Smooth muscle cell (in vitro differentiated cells): ENCODE results near the gene ARTN. TPM values are rescaled to one million over a fixed set of nuclear protein-coding genes. Genes with fewer than 3 reads are reported as not detected.

Experiments
- DNase-seq: peaks from one replicate; lab custom pipeline; 2025; ENCODE audit not compliant: unreplicated experiment; lab: John Stamatoyannopoulos, UW
- H2AFZ ChIP-seq: fragments of 200-600 bp; sonication (generic); 2 replicates; pipeline ENCODE4 v1.6.0; 2016; ENCODE audit warnings: antibody characterized with exemption, low read depth, mild to moderate bottlenecking
- H3F3A ChIP-seq: fragments of 200-600 bp; sonication (generic); 2 replicates; pipeline ENCODE4 v1.6.0; 2017; ENCODE audit warnings: antibody characterized with exemption, low read depth
- H3K27ac ChIP-seq: fragments of 200-600 bp; sonication (generic); 2 replicates; pipeline ENCODE4 v1.5.1; 2016; ENCODE audit warnings: low read depth, mild to moderate bottlenecking
- H3K27me3 ChIP-seq: fragments of 200-600 bp; sonication (generic); 2 replicates; pipeline ENCODE4 v1.6.1; 2016; ENCODE audit warnings: low read depth, mild to moderate bottlenecking
- H3K36me3 ChIP-seq: fragments of 200-600 bp; sonication (generic); 2 replicates; pipeline ENCODE4 v1.5.1; 2016; ENCODE audit warnings: low read depth
- H3K4me1 ChIP-seq: fragments of 200-600 bp; sonication (generic); 2 replicates; pipeline ENCODE4 v1.5.1; 2016; ENCODE audit warnings: low read depth
- H3K4me2 ChIP-seq: fragments of 200-600 bp; sonication (generic); 2 replicates; pipeline ENCODE4 v1.6.0; 2016; ENCODE audit warnings: mild to moderate bottlenecking
- H3K4me3 ChIP-seq: fragments of 200-600 bp; sonication (generic); 2 replicates; pipeline ENCODE4 v1.5.1; 2016; ENCODE audit warnings: mild to moderate bottlenecking
- H3K79me2 ChIP-seq: fragments of 200-600 bp; sonication (generic); 2 replicates; pipeline ENCODE4 v1.6.0; 2016; ENCODE audit warnings: low read depth, mild to moderate bottlenecking
- H3K9ac ChIP-seq: fragments of 200-600 bp; sonication (generic); 2 replicates; pipeline ENCODE4 v1.6.0; 2016; ENCODE audit warnings: low read depth
- H3K9me3 ChIP-seq: fragments of 200-600 bp; sonication (generic); replicated peaks from 2 replicates; pipeline ENCODE4 v1.5.1; 2016; ENCODE audit warnings: low read depth
- H4K20me1 ChIP-seq: fragments of 200-600 bp; sonication (generic); 2 replicates; pipeline ENCODE4 v1.6.0; 2016; ENCODE audit warnings: low read depth
- WGBS: methylation state at CpG from one replicate; pipeline ENCODE4 v1.1.7; 2016; ENCODE audit warnings: low lambda C conversion rate; 5-methylcytosine and 5-hydroxymethylcytosine counted together
- polyA plus RNA-seq: library from polyadenylated mRNA; unstranded; fragments of >200 nt; fragmentation: Nextera tagmentation; extraction: Ambion mirVana; gene quantifications from 2 replicates; pipeline ENCODE4 v1.2.1, GENCODE V29; 2016
- total RNA-seq: library from RNA; depleted of rRNA; stranded (reverse); fragments of >200 nt; gene quantifications from 2 replicates; pipeline ENCODE4 v1.2.3, GENCODE V29; 2014
- TF ChIP-seq, protein P1 (sequence below): fragments of 200-600 bp; sonication (generic); IDR thresholded peaks from 2 replicates; pipeline ENCODE4 v1.5.1; 2017; ENCODE audit warnings: borderline replicate concordance, mild to moderate bottlenecking, antibody characterized with exemption; ENCODE audit not compliant: insufficient read depth, poor library complexity, severe bottlenecking

The ARTN gene
- total and polyA plus RNA-seq, 2 experiments from 2014 or later, result 0.27 to 0.36 TPM

DNA sequence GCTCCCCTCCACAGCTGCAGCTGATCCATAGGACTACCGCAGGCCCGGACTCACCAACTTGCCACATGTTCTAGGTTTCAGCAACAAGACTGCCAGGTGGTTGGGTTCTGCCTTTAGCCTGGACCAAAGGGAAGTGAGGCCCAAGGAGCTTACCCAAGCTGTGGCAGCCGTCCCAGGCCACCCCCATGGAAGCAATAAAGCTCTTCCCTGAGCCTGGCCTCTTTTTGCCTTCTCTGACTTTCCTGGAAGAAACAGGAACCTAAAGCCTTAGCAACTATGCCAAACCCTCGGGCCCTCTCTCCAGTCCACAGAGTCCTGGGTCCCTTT lies 2.7 kb upstream of the ARTN start:
- H2AFZ ChIP-seq, result no peak overlapping the region
- H4K20me1 ChIP-seq, result no peaks in the 10 kb centered on the region
- no peak overlapping the region for H3K27ac ChIP-seq
- no peaks in the 10 kb centered on the region for H3F3A ChIP-seq
- no peaks in the 10 kb centered on the region for H3K4me1 ChIP-seq
- no peak overlapping the region for H3K9ac ChIP-seq
- TF ChIP-seq, protein P1, sequence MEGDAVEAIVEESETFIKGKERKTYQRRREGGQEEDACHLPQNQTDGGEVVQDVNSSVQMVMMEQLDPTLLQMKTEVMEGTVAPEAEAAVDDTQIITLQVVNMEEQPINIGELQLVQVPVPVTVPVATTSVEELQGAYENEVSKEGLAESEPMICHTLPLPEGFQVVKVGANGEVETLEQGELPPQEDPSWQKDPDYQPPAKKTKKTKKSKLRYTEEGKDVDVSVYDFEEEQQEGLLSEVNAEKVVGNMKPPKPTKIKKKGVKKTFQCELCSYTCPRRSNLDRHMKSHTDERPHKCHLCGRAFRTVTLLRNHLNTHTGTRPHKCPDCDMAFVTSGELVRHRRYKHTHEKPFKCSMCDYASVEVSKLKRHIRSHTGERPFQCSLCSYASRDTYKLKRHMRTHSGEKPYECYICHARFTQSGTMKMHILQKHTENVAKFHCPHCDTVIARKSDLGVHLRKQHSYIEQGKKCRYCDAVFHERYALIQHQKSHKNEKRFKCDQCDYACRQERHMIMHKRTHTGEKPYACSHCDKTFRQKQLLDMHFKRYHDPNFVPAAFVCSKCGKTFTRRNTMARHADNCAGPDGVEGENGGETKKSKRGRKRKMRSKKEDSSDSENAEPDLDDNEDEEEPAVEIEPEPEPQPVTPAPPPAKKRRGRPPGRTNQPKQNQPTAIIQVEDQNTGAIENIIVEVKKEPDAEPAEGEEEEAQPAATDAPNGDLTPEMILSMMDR, result no peak
- H3K36me3 ChIP-seq, result no peaks in the 10 kb centered on the region
- no peaks in the 10 kb centered on the region for H3K79me2 ChIP-seq
- DNase-seq, result no peak
- H3K27me3 ChIP-seq, result peaks cover 4% of the 10 kb centered on the region
- WGBS, result 77% methylated on average over 4 of the region's 4 CpGs
- no peaks in the 10 kb centered on the region for H3K9me3 ChIP-seq
- H3K4me2 ChIP-seq, result no peak overlapping the region
- H3K4me3 ChIP-seq, result no peak overlapping the region

DNA sequence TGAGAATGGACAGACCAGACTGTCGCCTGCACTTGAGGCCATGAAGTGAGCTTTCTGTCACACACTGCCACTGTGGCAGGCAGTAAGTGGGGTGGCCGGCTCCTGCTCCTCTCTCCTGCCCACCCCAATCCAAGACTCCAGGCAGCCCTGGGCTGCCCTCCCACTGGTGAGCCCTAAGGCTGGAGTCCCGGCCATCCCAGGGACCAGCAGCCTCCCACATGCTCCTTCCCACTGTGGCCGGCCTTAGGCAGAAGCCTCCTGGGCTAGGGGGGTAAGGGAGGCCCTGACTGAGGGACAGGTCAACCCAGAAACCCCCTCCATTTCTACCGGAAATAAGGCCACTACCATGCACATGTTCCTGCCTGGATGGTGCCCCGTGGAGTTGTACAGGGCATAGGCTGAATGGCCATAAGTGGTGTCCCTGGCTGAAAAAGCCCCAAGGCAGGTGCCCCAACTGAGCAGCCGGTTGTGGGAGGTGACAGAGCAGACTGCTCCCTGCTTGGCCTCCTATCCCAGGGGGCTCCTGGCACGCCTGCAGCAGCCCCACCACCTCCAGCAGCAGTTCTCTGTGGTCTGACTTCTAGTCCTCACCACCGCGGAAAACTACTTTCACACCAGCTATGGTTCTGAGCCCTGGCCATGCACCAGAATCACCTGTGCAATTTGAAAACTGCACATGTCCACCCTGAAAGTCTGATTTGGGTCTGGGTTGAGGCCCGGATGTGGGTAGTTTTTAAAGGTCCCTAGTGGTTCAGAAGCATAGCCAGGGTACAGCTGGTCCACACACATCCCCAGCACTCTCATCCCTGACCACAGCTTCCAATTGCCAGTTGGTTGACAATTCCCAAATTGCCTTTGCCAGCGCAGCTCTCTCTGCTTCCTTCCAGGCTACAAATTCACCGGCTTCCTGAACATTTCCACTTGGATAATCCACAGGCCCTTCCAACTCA lies 1.6 kb upstream of the ARTN start:
- no peaks in the 10 kb centered on the region for H3K4me1 ChIP-seq
- H2AFZ ChIP-seq, result no peak overlapping the region
- H3K9ac ChIP-seq, result no peak overlapping the region
- no peaks in the 10 kb centered on the region for H3K9me3 ChIP-seq
- 93% methylated on average over 13 of the region's 13 CpGs for WGBS
- H3K36me3 ChIP-seq, result no peaks in the 10 kb centered on the region
- DNase-seq, result no peak
- no peak overlapping the region for H3K27ac ChIP-seq
- peaks cover 12% of the 10 kb centered on the region for H3K27me3 ChIP-seq
- H4K20me1 ChIP-seq, result no peaks in the 10 kb centered on the region
- no peaks in the 10 kb centered on the region for H3K79me2 ChIP-seq
- no peak overlapping the region for H3K4me2 ChIP-seq
- no peaks in the 10 kb centered on the region for H3F3A ChIP-seq
- TF ChIP-seq, protein P1, result no peak
- H3K4me3 ChIP-seq, result no peak overlapping the region

DNA sequence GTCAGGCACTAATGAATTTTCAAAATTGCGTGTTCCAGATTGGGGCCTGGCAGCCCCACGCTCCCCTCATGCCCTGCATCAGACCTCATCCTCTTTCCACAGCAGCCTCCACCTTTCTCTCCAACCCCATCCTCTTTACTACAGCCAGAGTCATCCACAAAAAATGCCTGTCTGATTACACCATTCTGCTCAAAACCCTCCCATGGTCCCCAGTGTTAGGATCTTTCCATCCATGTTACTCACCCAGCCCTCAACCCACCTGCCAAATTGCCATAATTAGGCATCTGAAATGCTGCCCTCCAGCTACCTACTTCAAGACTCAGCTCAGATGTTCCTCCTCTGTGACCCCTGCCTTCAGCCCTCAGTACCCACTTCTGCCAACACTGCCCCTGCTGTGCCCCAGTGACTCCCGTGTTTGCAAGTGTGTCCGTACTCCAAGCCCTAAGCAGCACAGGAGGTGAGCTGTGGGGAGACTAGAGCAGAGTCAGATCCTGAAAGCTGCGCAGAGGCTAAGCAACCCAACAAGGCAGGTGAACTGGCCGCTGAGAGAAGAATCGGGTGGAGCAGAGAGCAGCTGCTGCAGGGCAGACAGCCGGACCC lies 715 bp upstream of the ARTN start:
- no peaks in the 10 kb centered on the region for H4K20me1 ChIP-seq
- WGBS, result 37% methylated on average over 7 of the region's 8 CpGs
- no peak overlapping the region for H3K9ac ChIP-seq
- no peaks in the 10 kb centered on the region for H3F3A ChIP-seq
- peak overlapping the region; percentile 52 for H3K4me3 ChIP-seq
- no peaks in the 10 kb centered on the region for H3K36me3 ChIP-seq
- no peaks in the 10 kb centered on the region for H3K79me2 ChIP-seq
- TF ChIP-seq, protein P1, result no peak
- no peak overlapping the region for H3K27ac ChIP-seq
- no peak overlapping the region for H2AFZ ChIP-seq
- no peak for DNase-seq
- peak overlapping the region; percentile 91 for H3K4me2 ChIP-seq
- H3K27me3 ChIP-seq, result peaks cover 16% of the 10 kb centered on the region
- H3K9me3 ChIP-seq, result no peaks in the 10 kb centered on the region
- no peaks in the 10 kb centered on the region for H3K4me1 ChIP-seq
